H1 (cell line): Measurements from ENCODE around the gene NR0B2. TPM values are rescaled to one million over a fixed set of nuclear protein-coding genes. Genes with fewer than 3 reads are reported as not detected.
"Not testable (repeated sequence)": the region's sequence is repeated elsewhere in the genome, so short reads cannot be mapped to it uniquely, and the experiment has no call there.

Experiments
- CTCF ChIA-PET: fragments of 300-600 bp; sonication (Branson Sonifier 250); formaldehyde crosslinking; loops from one replicate; lab custom pipeline; 2021; ENCODE audit not compliant: partially characterized antibody; lab: Charles Lee
- POLR2A ChIA-PET: fragments of 300-600 bp; sonication (Branson Sonifier 250); formaldehyde crosslinking; loops from one replicate; lab custom pipeline; 2021; ENCODE audit warnings: inconsistent platforms; ENCODE audit not compliant: partially characterized antibody; lab: Charles Lee
- DNase-seq, 2 experiments: peaks; one replicate each; pipeline versions ENCODE4 v3.0.0 to v3.0.0-alpha.2; 2010 to 2022; ENCODE audit warnings: low spot score in 2 of 2, low read depth in 1 of 2, mixed read lengths in 1 of 2
- FAIRE-seq: peaks from 2 replicates; lab custom pipeline; 2011; peaks lifted over from hg19 to GRCh38; lab: Jason Lieb, UNC
- H2AFZ ChIP-seq: 2 replicates; pipeline ENCODE4 v1.8.1; 2012; ENCODE audit warnings: low read length, inconsistent platforms
- H2AK5ac ChIP-seq: 2 replicates; pipeline ENCODE4 v1.6.1; 2013; ENCODE audit warnings: low read depth, low read length
- H2BK120ac ChIP-seq: replicated peaks from 2 replicates; pipeline ENCODE3; 2013; ENCODE audit warnings: low read depth, low read length, inconsistent platforms
- H2BK12ac ChIP-seq: 2 replicates; pipeline ENCODE4 v1.6.1; 2013; ENCODE audit warnings: low read depth, low read length
- H2BK15ac ChIP-seq: 2 replicates; pipeline ENCODE4 v1.6.1; 2013; ENCODE audit warnings: low read length
- H2BK20ac ChIP-seq: 2 replicates; pipeline ENCODE4 v1.6.1; 2013; ENCODE audit warnings: low read length
- H2BK5ac ChIP-seq: 2 replicates; pipeline ENCODE4 v1.6.1; 2013; ENCODE audit warnings: low read depth, low read length
- H3K14ac ChIP-seq: 2 replicates; pipeline ENCODE4 v1.6.1; 2013; ENCODE audit warnings: inconsistent platforms; ENCODE audit not compliant: insufficient read length
- H3K18ac ChIP-seq: 2 replicates; pipeline ENCODE4 v1.6.1; 2013; ENCODE audit warnings: low read length; ENCODE audit errors: extremely low read depth
- H3K23ac ChIP-seq: 2 replicates; pipeline ENCODE4 v1.6.1; 2013; ENCODE audit warnings: inconsistent platforms; ENCODE audit not compliant: insufficient read length
- H3K23me2 ChIP-seq: 2 replicates; pipeline ENCODE4 v1.6.1; 2013; ENCODE audit warnings: low read depth, low read length
- H3K27ac ChIP-seq: 2 replicates; pipeline ENCODE4 v1.6.1; 2011; ENCODE audit warnings: low read depth, low read length, inconsistent platforms
- H3K27me3 ChIP-seq, 4 experiments: replicated peaks in 1 of 4; 1 replicate in 1 of 4; 2 replicates in 3 of 4; pipeline versions ENCODE4 v1.6.1 to v1.8.1; 2011 to 2013; ENCODE audit warnings: low read length in 3 of 4, mild to moderate bottlenecking in 3 of 4, inconsistent platforms in 2 of 4, mixed read lengths in 2 of 4, moderate library complexity in 1 of 4; ENCODE audit not compliant: control insufficient read depth in 3 of 4, insufficient read depth in 3 of 4; ENCODE audit errors: extremely low read depth in 1 of 4
- H3K36me3 ChIP-seq, 4 experiments: 2 replicates each; pipeline versions ENCODE4 v1.6.1 to v1.8.1; 2011 to 2013; ENCODE audit warnings: mild to moderate bottlenecking in 4 of 4, low read length in 3 of 4, moderate library complexity in 2 of 4, control low read depth in 1 of 4, inconsistent platforms in 1 of 4; ENCODE audit not compliant: insufficient read depth in 4 of 4, control insufficient read depth in 2 of 4
- H3K4ac ChIP-seq: replicated peaks from 2 replicates; pipeline ENCODE3; 2013; ENCODE audit warnings: low read length, low read depth, mixed read lengths, inconsistent platforms; ENCODE audit not compliant: insufficient read length
- H3K4me1 ChIP-seq, 4 experiments: replicated peaks in 1 of 4; 1 replicate in 1 of 4; 2 replicates in 3 of 4; pipeline versions ENCODE4 v1.6.1 to v1.8.1; 2011 to 2013; ENCODE audit warnings: low read length in 3 of 4, inconsistent platforms in 2 of 4, mixed read lengths in 1 of 4; ENCODE audit not compliant: insufficient read depth in 4 of 4, control insufficient read depth in 3 of 4
- H3K4me2 ChIP-seq, 2 experiments: 2 replicates each; pipeline versions ENCODE4 v1.6.1 to v1.8.1; 2011 to 2013; ENCODE audit warnings: low read depth in 2 of 2, low read length in 2 of 2, control low read depth in 1 of 2, inconsistent platforms in 1 of 2, mild to moderate bottlenecking in 1 of 2; ENCODE audit not compliant: insufficient read depth in 1 of 2
- H3K4me3 ChIP-seq, 4 experiments: fragments of 200-600, 300-600 bp in 1 of 4; sonication (generic), shearing (Covaris generic), sonication (Bioruptor Twin) in 1 of 4; 2 replicates each; pipeline versions ENCODE4 v1.5.1 to v1.8.1; 2011 to 2016; ENCODE audit warnings: low read length in 4 of 4, low read depth in 3 of 4, control low read depth in 2 of 4, inconsistent platforms in 2 of 4, mild to moderate bottlenecking in 2 of 4, mixed read lengths in 1 of 4, moderate library complexity in 1 of 4; ENCODE audit not compliant: insufficient read depth in 2 of 4; ENCODE audit errors: extremely low read depth in 1 of 4
- H3K56ac ChIP-seq: replicated peaks from 2 replicates; pipeline ENCODE3; 2013; ENCODE audit warnings: low read depth, mild to moderate bottlenecking, mixed read lengths, low read length, inconsistent platforms; ENCODE audit not compliant: insufficient read length
- H3K79me1 ChIP-seq: 2 replicates; pipeline ENCODE4 v1.6.1; 2013; ENCODE audit warnings: low read depth, low read length, control low read depth
- H3K79me2 ChIP-seq, 2 experiments: 2 replicates each; pipeline versions ENCODE4 v1.6.1 to v1.8.1; 2012 to 2013; ENCODE audit warnings: low read length in 2 of 2, mild to moderate bottlenecking in 2 of 2, inconsistent platforms in 1 of 2; ENCODE audit not compliant: insufficient read depth in 2 of 2, control insufficient read depth in 1 of 2
- H3K9ac ChIP-seq, 4 experiments: replicated peaks in 1 of 4; 1 replicate in 1 of 4; 2 replicates in 3 of 4; pipeline versions ENCODE4 v1.6.1 to v1.8.1; 2011 to 2013; ENCODE audit warnings: low read depth in 3 of 4, low read length in 3 of 4, control low read depth in 2 of 4, mild to moderate bottlenecking in 2 of 4, moderate library complexity in 2 of 4, inconsistent platforms in 1 of 4; ENCODE audit errors: extremely low read depth in 1 of 4
- H3K9me3 ChIP-seq, 2 experiments: 2 replicates each; pipeline versions ENCODE4 v1.6.1 to v1.8.1; 2012 to 2013; ENCODE audit warnings: mild to moderate bottlenecking in 2 of 2, moderate library complexity in 2 of 2, control low read depth in 1 of 2, inconsistent platforms in 1 of 2, low read depth in 1 of 2, low read length in 1 of 2, mixed read lengths in 1 of 2; ENCODE audit not compliant: insufficient read depth in 2 of 2
- H4K20me1 ChIP-seq, 2 experiments: replicated peaks in 1 of 2; 2 replicates each; pipeline versions ENCODE3 to v1.8.1; 2011 to 2013; ENCODE audit warnings: inconsistent platforms in 2 of 2, low read length in 2 of 2, mild to moderate bottlenecking in 1 of 2; ENCODE audit not compliant: insufficient read depth in 2 of 2, control insufficient read depth in 1 of 2
- H4K5ac ChIP-seq: 2 replicates; pipeline ENCODE4 v1.6.1; 2013; ENCODE audit warnings: low read length, low read depth, mixed read lengths, inconsistent platforms; ENCODE audit not compliant: insufficient read length
- H4K8ac ChIP-seq: 2 replicates; pipeline ENCODE4 v1.8.0; 2013; ENCODE audit warnings: mild to moderate bottlenecking, moderate library complexity, low read length, inconsistent platforms; ENCODE audit not compliant: insufficient read depth; ENCODE audit errors: extremely low read depth
- H4K91ac ChIP-seq: replicated peaks from 2 replicates; pipeline ENCODE3; 2013; ENCODE audit warnings: low read length, mixed read lengths, inconsistent platforms; ENCODE audit not compliant: insufficient read length
- WGBS, 2 experiments: shearing (Covaris generic) in 1 of 2; methylation state at CpG; one replicate each; pipeline versions ENCODE4 v1.1.6 to v1.1.7; 2013 to 2015; ENCODE audit warnings: low lambda C conversion rate in 2 of 2, mixed read lengths in 2 of 2, inconsistent platforms in 1 of 2, low coverage in 1 of 2, missing lambda C conversion rate in 1 of 2; ENCODE audit not compliant: insufficient replicate concordance in 2 of 2, insufficient coverage in 1 of 2, insufficient read length in 1 of 2; ENCODE audit errors: extremely low coverage in 1 of 2, missing lambda C conversion rate in 1 of 2; 5-methylcytosine and 5-hydroxymethylcytosine counted together
- polyA plus RNA-seq, 7 experiments: library from polyadenylated mRNA; depleted of rRNA in 3 of 7; stranded (reverse) in 5 of 7; unstranded in 2 of 7; fragments of >200 nt in 5 of 7; fragments of 200-250 nt in 2 of 7; gene quantifications; 1 replicate in 5 of 7; 2 replicates in 1 of 7; 4 replicates in 1 of 7; pipeline versions ENCODE4 v1.2.1 to v1.2.3, GENCODE V29; 2011 to 2013; ENCODE audit warnings: missing spikeins in 2 of 7, mixed read lengths in 2 of 7
- total RNA-seq: library from RNA; stranded (reverse); fragmentation: NEBNext Ultra II Directional; extraction: Animal tissue kit (Norgen Biotek cat#: 25700); gene quantifications from 2 replicates; pipeline ENCODE4 v1.2.1, GENCODE V29; 2021

Gene NR0B2
- total and polyA plus RNA-seq, 2 of the 8 experiments (the other 6 are each of a cell fraction or from before 2014, with no cell fraction given) = not detected

DNA sequence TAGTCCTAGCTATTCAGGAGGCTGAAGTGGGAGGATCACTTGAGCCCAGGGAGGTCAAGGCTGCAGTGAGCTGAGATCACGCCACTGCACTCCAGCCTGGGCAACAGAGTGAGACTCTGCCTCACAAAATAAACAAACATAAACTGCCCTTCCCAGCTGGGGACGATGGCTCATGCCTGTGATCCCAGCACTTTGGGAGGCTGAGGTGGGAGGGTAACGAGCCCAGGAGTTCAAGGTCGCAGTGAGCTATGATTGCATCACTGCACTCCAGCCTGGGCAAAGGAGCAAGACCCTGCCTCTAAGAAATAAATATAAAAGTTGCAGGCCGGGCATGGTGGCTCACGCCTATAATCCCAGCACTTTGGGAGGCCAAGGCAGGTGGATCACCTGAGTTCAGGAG, 32.2 kb downstream of the NR0B2 start:
- H3K27me3 ChIP-seq, H3K4me1 ChIP-seq, H2BK15ac ChIP-seq, H3K4ac ChIP-seq, H3K9ac ChIP-seq, H4K8ac ChIP-seq, H2BK5ac ChIP-seq, H2BK12ac ChIP-seq, H2AK5ac ChIP-seq, H3K79me1 ChIP-seq, H3K4me2 ChIP-seq, H3K56ac ChIP-seq, H3K4me3 ChIP-seq, H4K5ac ChIP-seq, H3K23me2 ChIP-seq, H2BK120ac ChIP-seq, H2BK20ac ChIP-seq, FAIRE-seq, H3K27ac ChIP-seq, H3K14ac ChIP-seq, H3K9me3 ChIP-seq, H2AFZ ChIP-seq, H4K20me1 ChIP-seq, H3K79me2 ChIP-seq, H3K23ac ChIP-seq, DNase-seq, H4K91ac ChIP-seq, H3K18ac ChIP-seq: not testable (repeated sequence)
- ChIA-PET POLR2A (interaction anchor here (0.9 to 3.0 kb wide), 6 partner anchors 9 to 135 kb away, joined by 3 to 7 read pairs (median 4); partner anchors contain the start of genes GPATCH3, GPN2 and SFN), CTCF (interaction anchor here (0.6 to 31.7 kb wide), 7 partner anchors 17 to 283 kb away, joined by 3 to 547 read pairs (median 3); partner anchors contain the start of gene SFN)
- 89% methylated on average over 6 of the region's 6 CpGs; no CpG with 5 or more reads in 1 of the 2 experiments for WGBS, 2 experiments
- peaks cover 23 to 67% (median 46%) of the 10 kb centered on the region in 4 experiments for H3K36me3 ChIP-seq
